Right ventricle myocardium inferior (tissue), 1 donor: Measurements from ENCODE around the gene CCDC40. TPM values are rescaled to one million over a fixed set of nuclear protein-coding genes. Genes with fewer than 3 reads are reported as not detected.

ENCODE experiments used
- ATAC-seq: fragments of 200-7000 bp; cut with Tn5 transposase; one replicate; pipeline ENCODE4 v1.9.1; 2020; ENCODE audit warnings: mild to moderate bottlenecking, moderate library complexity
- DNase-seq: peaks from one replicate; pipeline ENCODE4 v3.0.0; 2021; ENCODE audit errors: missing footprints
- intact Hi-C: fragments of 100-400 bp; cut with DNase I; formaldehyde crosslinking; loops from one replicate; pipeline ENCODE4 v1.11.0; 2022
- total RNA-seq: library from RNA; stranded (reverse); fragmentation: NEBNext Ultra II Directional; extraction: Animal tissue kit (Norgen Biotek cat#: 25700); gene quantifications from one replicate; pipeline ENCODE4 v1.2.1, GENCODE V29; 2021
- donor health status: DM: no; HTN: yes; CAD: no; lungs with severe emphysema.

The CCDC40 gene
- total RNA-seq, 1 donor from 2014 or later, result 5.4 TPM

DNA sequence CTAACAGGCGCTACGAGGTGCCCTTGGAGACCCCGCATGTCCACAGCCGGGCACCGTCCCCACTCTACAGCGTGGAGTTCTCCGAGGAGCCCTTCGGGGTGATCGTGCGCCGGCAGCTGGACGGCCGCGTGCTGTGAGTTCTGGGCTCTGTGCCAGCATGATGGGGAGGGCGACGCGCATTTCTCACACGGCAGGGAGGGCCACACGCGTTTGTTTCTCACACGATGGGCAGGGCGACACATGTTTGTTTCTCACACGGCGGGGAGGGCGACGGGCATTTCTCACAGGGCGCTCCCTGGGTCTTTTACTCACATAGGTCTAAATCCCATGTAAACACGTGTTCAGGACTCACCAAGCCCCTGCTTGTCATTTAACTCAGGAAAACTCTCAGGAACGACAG lies 69.3 kb downstream of the CCDC40 start:
- intact Hi-C loops, result no loop called here
- DNase-seq (no peak), ATAC-seq (no peak)

GRCh38 chr17:80106176-80106575 lies 69.7 kb downstream of the CCDC40 start:
- no peak for DNase-seq
- intact Hi-C loops, result no loop called here

GRCh38 chr17:80106751-80107150 lies 70.3 kb downstream of the CCDC40 start:
- ATAC-seq (no peak), DNase-seq (no peak)
- intact Hi-C loops, result no loop called here

More at GRCh38 chr17:80106176-80106575, 69.7 kb downstream of the CCDC40 start:
- no peak for ATAC-seq

GRCh38 chr17:80107231-80108021 lies 71.0 kb downstream of the CCDC40 start:
- DNase-seq (no peak), ATAC-seq (no peak)
- intact Hi-C loops, result no loop called here

- DNase-seq, result no peak
- ATAC-seq, result no peak
- intact Hi-C loops, result no loop called here
Measured at GRCh38 chr17:80108036-80108971, 71.9 kb downstream of the CCDC40 start.

DNA sequence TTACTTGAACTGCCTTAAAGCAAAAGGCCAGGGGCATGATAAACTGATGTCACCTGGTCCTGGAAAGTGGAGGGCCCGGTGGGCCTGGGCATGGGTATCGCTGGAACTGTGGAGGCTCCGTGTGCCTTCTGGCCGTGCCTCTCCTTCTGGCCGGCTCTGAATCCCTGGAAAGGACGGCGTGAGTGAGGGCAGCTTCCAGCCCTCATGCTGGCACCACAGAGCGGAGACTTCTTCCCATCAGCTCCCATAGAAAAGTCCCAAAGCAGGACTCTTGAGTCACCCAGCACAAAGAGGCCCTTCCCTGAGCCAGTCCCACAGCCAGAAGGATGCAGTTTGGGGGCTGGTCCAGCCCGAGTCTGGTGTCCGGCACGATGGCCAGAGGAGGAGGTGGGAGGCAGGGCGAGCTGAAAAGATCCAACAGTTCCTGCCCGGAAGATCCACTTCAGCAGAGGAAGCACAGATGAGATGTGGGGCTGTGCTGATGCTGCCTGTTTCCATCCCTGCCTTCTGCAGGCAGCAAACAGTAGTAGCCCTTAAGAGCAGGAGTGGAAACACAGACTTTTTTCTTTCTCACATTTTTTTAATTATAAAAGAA lies 72.7 kb downstream of the CCDC40 start:
- ATAC-seq (no peak), DNase-seq (no peak)
- intact Hi-C loops, result no loop called here

GRCh38 chr17:80109713-80110446 lies 73.4 kb downstream of the CCDC40 start:
- ATAC-seq (no peak), DNase-seq (no peak)
- intact Hi-C loops, result no loop called here

DNA sequence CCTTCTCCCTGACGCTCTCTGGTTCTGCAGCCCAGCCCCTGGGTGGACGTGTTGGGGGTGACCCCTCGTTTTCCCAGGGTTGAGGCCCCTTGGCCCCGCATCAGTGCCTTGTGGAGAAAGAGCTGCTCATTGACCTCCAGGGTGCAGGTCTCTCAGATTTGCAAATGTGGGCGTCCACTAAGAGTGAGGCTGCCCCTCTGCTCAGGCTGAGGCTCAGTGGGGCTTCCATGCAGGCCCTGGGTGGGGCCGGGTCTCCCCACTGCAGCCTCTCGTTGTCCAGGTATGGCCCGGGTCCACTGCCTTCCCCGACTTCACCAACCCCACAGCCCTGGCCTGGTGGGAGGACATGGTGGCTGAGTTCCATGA lies 74.0 kb downstream of the CCDC40 start:
- ATAC-seq (no peak), DNase-seq (no peak)
- intact Hi-C loops, result no loop called here

GRCh38 chr17:80110927-80111701 lies 74.7 kb downstream of the CCDC40 start:
- no peak for DNase-seq
- intact Hi-C loops, result no loop called here
- no peak for ATAC-seq

- intact Hi-C loops, result no loop called here
- no peak for ATAC-seq
- DNase-seq, result no peak
Measured at GRCh38 chr17:80111702-80112470, 75.4 kb downstream of the CCDC40 start.

DNA sequence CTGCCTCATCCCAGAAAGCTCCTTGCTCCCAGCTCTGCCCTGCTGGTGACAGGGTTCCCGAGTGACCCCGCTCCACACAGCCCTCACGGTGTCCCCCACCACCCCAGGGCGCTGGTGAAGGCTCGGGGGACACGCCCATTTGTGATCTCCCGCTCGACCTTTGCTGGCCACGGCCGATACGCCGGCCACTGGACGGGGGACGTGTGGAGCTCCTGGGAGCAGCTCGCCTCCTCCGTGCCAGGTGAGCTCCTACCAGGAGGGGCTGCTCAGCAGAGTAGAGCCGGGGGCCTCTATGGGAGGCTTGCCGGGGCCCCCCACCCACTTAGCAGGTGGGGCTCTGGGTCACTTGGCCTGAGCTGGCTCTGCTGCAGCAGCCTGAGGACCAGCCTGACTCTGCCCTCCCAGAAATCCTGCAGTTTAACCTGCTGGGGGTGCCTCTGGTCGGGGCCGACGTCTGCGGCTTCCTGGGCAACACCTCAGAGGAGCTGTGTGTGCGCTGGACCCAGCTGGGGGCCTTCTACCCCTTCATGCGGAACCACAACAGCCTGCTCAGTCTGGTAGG lies 76.1 kb downstream of the CCDC40 start:
- intact Hi-C loops, result no loop called here
- no peak for ATAC-seq
- no peak for DNase-seq

DNA sequence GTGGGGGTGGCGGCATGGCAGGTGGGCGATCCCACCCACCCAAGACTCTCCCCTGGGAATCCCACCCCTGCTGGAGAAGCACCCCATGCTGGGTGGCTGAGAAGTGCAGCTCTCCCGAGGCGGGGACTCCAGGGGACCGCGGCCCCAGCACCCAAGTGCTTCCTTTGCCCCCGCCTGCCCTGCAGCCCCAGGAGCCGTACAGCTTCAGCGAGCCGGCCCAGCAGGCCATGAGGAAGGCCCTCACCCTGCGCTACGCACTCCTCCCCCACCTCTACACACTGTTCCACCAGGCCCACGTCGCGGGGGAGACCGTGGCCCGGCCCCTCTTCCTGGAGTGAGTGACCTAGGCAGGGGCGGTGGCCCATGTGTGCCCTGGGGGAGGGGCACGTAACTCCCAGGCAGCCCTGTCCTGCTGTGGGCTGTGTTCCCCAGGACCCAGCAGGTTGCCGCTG lies 76.6 kb downstream of the CCDC40 start:
- intact Hi-C loops, result no loop called here
- ATAC-seq, result no peak
- DNase-seq, result no peak

- DNase-seq (no peak), ATAC-seq (no peak)
- intact Hi-C loops, result no loop called here
Measured at GRCh38 chr17:80114758-80115157, 78.3 kb downstream of the CCDC40 start.

GRCh38 chr17:80115159-80115558 lies 78.7 kb downstream of the CCDC40 start:
- DNase-seq (no peak), ATAC-seq (no peak)
- intact Hi-C loops, result no loop called here

GRCh38 chr17:80116276-80116920 lies 80.0 kb downstream of the CCDC40 start:
- intact Hi-C loops, result no loop called here
- no peak for ATAC-seq
- DNase-seq, result no peak

DNA sequence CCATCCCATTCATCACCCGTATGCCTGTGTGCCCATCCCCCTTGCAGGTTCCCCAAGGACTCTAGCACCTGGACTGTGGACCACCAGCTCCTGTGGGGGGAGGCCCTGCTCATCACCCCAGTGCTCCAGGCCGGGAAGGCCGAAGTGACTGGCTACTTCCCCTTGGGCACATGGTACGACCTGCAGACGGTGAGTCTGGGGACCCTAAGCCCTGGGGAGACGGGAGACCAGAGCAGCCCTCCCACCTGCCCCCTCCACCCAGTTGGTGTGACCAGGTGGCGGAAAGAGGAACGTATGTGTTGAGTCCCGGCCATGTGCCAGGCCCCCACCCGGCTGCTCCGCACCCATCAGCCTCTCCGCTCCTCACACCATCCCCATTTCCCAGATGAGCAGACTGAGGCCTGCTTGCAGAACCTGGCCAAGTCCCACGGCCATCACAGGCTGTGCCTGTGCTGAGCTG lies 80.5 kb downstream of the CCDC40 start:
- no peak for DNase-seq
- intact Hi-C loops, result no loop called here
- ATAC-seq, result peak; percentile 17
